Measurements from ENCODE around the gene CNTN5.

- TF ChIP-seq, protein P1, sequence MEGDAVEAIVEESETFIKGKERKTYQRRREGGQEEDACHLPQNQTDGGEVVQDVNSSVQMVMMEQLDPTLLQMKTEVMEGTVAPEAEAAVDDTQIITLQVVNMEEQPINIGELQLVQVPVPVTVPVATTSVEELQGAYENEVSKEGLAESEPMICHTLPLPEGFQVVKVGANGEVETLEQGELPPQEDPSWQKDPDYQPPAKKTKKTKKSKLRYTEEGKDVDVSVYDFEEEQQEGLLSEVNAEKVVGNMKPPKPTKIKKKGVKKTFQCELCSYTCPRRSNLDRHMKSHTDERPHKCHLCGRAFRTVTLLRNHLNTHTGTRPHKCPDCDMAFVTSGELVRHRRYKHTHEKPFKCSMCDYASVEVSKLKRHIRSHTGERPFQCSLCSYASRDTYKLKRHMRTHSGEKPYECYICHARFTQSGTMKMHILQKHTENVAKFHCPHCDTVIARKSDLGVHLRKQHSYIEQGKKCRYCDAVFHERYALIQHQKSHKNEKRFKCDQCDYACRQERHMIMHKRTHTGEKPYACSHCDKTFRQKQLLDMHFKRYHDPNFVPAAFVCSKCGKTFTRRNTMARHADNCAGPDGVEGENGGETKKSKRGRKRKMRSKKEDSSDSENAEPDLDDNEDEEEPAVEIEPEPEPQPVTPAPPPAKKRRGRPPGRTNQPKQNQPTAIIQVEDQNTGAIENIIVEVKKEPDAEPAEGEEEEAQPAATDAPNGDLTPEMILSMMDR (IDR thresholded peaks at IDR 0.05), result no peak
- no peak for TF ChIP-seq EZH2 (IDR thresholded peaks at IDR 0.05; ENCODE audit: borderline replicate concordance, insufficient read depth, low read depth, low read length, poor library complexity, severe bottlenecking)
These were observed 16.3 kb downstream of the CNTN5 start for GRCh38 chr11:99037057-99037456.

Measured in B cell (primary cell).